Measurements from ENCODE around the gene CD320.

Gene CD320

GRCh38 chr19:8262431-8262830 lies 45.7 kb downstream of the CD320 start:
- CTCF ChIA-PET, result interaction anchor here (0.7 to 1.9 kb wide), 3 partner anchors 12 to 318 kb away, joined by 3 to 8 read pairs (median 6); partner anchors contain the start of gene TIMM44
- POLR2A ChIA-PET, result no interaction called here
- no peak overlapping the region for H3K4me3 ChIP-seq (ENCODE audit: low read depth, low read length)
- TF ChIP-seq CTCF (IDR thresholded peaks at IDR 0.05; ENCODE audit: insufficient read depth, low read length, missing control alignments), result no peak
- DNase-seq (ENCODE audit: low read depth, low spot score), result no peak

DNA sequence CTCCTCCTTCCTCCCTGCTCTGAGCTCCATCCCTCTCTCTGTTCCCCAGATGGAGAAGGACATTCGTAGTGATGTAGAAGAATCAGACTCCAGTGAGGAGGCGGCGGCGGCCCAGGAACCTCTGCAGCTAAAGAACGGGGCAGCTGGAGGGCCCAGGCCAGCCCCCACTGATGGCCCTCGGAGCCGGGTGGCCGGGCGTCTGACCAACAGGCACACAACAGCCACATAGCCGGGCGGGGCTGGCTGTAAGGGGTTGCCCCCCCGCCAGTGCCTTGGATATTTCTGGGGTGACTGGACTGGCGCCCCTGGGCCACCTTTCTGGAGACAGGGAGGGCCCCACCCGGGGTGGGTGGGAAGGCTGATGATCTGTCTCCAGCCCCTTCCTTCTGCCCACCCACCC lies 46.3 kb downstream of the CD320 start:
- DNase-seq (ENCODE audit: low read depth, low spot score), result no peak
- no peak overlapping the region for H3K4me3 ChIP-seq (ENCODE audit: low read depth, low read length)
- ChIA-PET POLR2A (no interaction called here), CTCF (interaction anchor here (1.4 to 1.9 kb wide), 2 partner anchors 11 to 318 kb away, joined by 6 to 8 read pairs; partner anchors contain the start of gene TIMM44)
- no peak for TF ChIP-seq CTCF (IDR thresholded peaks at IDR 0.05; ENCODE audit: insufficient read depth, low read length, missing control alignments)

- ChIA-PET POLR2A (no interaction called here), CTCF (interaction anchor here (0.7 to 2.0 kb wide), 4 partner anchors 8 to 317 kb away, joined by 3 to 8 read pairs (median 6); partner anchors contain the start of gene TIMM44)
- no peak for TF ChIP-seq CTCF (IDR thresholded peaks at IDR 0.05; ENCODE audit: insufficient read depth, low read length, missing control alignments)
Measured at GRCh38 chr19:8261347-8261746, 46.8 kb downstream of the CD320 start.

GRCh38 chr19:8259922-8260247 lies 48.3 kb downstream of the CD320 start:
- ChIA-PET POLR2A (interaction anchor here (0.6 kb wide), 1 partner anchor 216 kb away, joined by 3 read pairs; no protein-coding TSS in a partner anchor), CTCF (interaction anchor here (2.0 to 11.2 kb wide), 2 partner anchors 10 to 316 kb away, joined by 7 to 160 read pairs; partner anchors contain the start of gene TIMM44)
- no peak overlapping the region for H3K4me3 ChIP-seq (ENCODE audit: low read depth, low read length)
- TF ChIP-seq CTCF (IDR thresholded peaks at IDR 0.05; ENCODE audit: insufficient read depth, low read length, missing control alignments), result no peak
- DNase-seq (ENCODE audit: low read depth, low spot score), result no peak

More at GRCh38 chr19:8261347-8261746, 46.8 kb downstream of the CD320 start:
- DNase-seq (ENCODE audit: low read depth, low spot score), result no peak
- H3K4me3 ChIP-seq (ENCODE audit: low read depth, low read length), result no peak overlapping the region

DNA sequence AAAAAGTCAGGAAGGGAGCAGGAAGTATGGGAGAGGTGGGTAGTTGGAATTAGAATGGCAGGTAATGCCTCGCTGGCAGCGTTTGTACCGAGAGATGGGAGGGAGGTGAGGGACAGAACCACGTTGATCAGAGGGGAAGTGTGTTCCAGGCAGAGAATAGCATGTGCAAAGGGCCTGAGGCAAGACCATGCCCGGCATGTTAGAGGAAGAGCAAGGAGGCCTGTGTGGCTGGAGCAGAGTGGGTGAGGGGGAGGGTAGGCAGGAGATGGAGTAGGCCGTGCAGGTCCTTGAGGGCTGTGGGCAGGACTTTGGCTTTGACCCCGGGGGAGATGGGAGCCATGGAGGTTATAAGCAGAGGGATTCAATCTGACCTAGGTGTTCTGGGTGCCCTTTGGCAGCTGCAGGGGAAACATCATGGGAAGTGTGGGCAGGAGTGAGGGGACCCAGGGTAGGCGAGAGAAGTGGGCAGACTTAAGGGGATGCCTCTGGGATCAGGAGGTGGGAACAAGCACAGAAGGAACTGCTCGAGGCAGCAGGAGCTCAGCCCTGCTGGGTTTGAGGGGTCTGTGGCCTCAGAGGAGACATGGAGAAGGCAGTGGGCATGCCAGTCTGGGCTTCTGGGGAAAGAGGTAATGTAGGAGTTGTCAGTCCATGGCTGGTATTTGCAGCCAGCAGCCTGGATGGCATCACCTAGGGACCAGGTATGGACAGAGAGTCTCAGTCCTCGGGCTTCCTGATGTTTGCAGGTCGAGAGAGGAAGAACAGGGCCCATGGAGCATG lies 48.8 kb downstream of the CD320 start:
- DNase-seq (ENCODE audit: low read depth, low spot score), result no peak
- ChIA-PET CTCF (interaction anchor here (0.5 to 11.2 kb wide), 3 partner anchors 10 to 315 kb away, joined by 3 to 160 read pairs (median 7); partner anchors contain the start of gene TIMM44), POLR2A (interaction anchor here (0.6 kb wide), 1 partner anchor 216 kb away, joined by 3 read pairs; no protein-coding TSS in a partner anchor)
- no peak for TF ChIP-seq CTCF (IDR thresholded peaks at IDR 0.05; ENCODE audit: insufficient read depth, low read length, missing control alignments)
- no peak overlapping the region for H3K4me3 ChIP-seq (ENCODE audit: low read depth, low read length)

DNA sequence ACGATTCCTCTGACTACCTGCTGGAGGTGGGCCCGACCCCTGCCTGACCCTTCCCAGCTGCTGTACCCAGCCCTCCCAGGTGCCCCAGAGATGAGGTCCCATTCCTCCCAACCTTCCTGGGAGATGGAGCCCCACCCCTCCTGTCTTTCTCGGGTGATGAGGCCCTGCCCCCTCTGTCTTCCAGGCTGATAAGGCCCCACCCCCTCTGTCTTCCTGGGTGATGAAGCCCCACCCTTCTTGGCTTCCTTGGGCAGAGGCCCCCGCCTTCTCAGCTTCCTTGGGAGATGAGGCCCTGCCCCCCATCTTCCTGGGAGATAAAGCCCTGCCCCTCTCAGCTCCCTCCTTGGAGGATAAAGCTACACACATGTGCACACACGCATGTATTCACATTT lies 51.1 kb downstream of the CD320 start:
- no peak for DNase-seq (ENCODE audit: low read depth, low spot score)
- CTCF ChIA-PET, result interaction anchor here (2.1 to 11.2 kb wide), 2 partner anchors 286 to 313 kb away, joined by 6 to 160 read pairs; partner anchors contain the start of gene TIMM44
- TF ChIP-seq CTCF (IDR thresholded peaks at IDR 0.05; ENCODE audit: insufficient read depth, low read length, missing control alignments), result no peak
- POLR2A ChIA-PET, result no interaction called here
- H3K4me3 ChIP-seq (ENCODE audit: low read depth, low read length), result no peak overlapping the region
